GM23338 (cell line): Measurements from ENCODE around the gene GCAT.

Experiments
- CREB1 ChIP-seq: fragments of 250-450 bp; sonication (Bioruptor Pico); IDR thresholded peaks from 2 replicates; pipeline ENCODE4 v1.5.0; 2020; ENCODE audit warnings: low read depth, mild to moderate bottlenecking, moderate library complexity
- CTCF ChIP-seq, 2 experiments: fragments of 200-600 bp in 1 of 2; sonication (generic) in 1 of 2; conservative IDR thresholded peaks; 2 replicates each; pipeline versions ENCODE4 v1.5.1 to v1.6.1; 2016 to 2017; ENCODE audit warnings: antibody characterized with exemption in 2 of 2, low read depth in 2 of 2, mild to moderate bottlenecking in 2 of 2, moderate library complexity in 1 of 2
- POLR2AphosphoS5 ChIP-seq: IDR thresholded peaks from 2 replicates; pipeline ENCODE4 v1.6.1; 2016; ENCODE audit warnings: antibody characterized with exemption, low read depth

- TF ChIP-seq CTCF (conservative IDR thresholded peaks at IDR 0.05; ENCODE audit: low read depth in 2 of 2) (no peak), POLR2AphosphoS5 (no peak), CREB1 (CRISPR knock-in tag) (no peak)
These were observed 3.3 kb upstream of the GCAT start for GRCh38 chr22:37804352-37804880.
